RWPE1 (cell line): ENCODE results near the gene DNAJB11.

Experiments used
- CTCF ChIA-PET: fragments of 350-600 bp; sonication (Branson Sonifier 250); formaldehyde crosslinking; extraction: SDS; loops from one replicate; lab custom pipeline; 2021; lab: Yijun Ruan, JAX
- POLR2A ChIA-PET: fragments of 400-600 bp; formaldehyde crosslinking; extraction: SDS; loops from one replicate; lab custom pipeline; 2020; ENCODE audit warnings: antibody characterized with exemption; ENCODE audit not compliant: low non-redundant PET; lab: Yijun Ruan, JAX
- DNase-seq: peaks from one replicate; pipeline ENCODE4 v3.0.0; 2012; ENCODE audit warnings: low spot score
- H3K27ac ChIP-seq: fragments of 450-650 bp; 2 replicates; pipeline ENCODE4 v1.5.1; 2017
- TF ChIP-seq, protein P1 (sequence below): fragments of 450-650 bp; conservative IDR thresholded peaks from 2 replicates; pipeline ENCODE4 v1.5.1; 2017; ENCODE audit warnings: low read depth, mild to moderate bottlenecking

DNAJB11 gene

DNA sequence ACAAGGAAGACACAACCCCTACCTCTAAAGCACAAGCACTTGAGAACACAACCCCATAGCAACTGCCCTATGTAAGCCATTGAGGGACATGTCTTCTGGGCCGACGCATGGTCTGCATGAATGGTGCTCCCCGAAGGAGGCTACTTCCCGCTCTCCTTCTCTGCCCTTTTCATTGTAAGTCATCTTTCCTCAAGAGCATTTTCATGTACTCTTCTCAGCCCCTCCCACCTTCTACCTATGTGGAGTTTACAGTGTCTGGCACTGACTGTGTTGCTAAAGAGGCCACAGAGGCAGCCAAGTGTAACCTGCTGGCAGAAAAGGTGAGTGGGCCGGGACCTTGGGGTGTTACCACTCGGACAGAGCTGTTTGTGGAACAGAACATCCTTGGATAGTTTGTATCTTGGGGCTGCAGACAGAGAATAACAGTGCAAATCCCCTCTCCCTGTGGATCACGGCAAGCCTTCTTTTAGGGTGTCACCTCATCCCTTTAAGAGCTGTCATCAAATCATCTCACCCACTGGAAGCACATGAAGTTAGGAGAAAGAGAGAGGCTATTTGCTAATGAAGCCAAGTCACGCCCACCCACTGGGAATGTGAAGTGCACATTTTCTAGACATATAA is 47.9 kb downstream of the DNAJB11 start:
- POLR2A ChIA-PET, result no interaction called here
- CTCF ChIA-PET, result interaction anchor here (0.6 to 1.9 kb wide), 3 partner anchors 18 to 208 kb away, joined by 3 to 8 read pairs (median 3); no protein-coding TSS in a partner anchor
- peak overlapping the region; percentile 89 for H3K27ac ChIP-seq
- no peak for DNase-seq
- TF ChIP-seq, protein P1, sequence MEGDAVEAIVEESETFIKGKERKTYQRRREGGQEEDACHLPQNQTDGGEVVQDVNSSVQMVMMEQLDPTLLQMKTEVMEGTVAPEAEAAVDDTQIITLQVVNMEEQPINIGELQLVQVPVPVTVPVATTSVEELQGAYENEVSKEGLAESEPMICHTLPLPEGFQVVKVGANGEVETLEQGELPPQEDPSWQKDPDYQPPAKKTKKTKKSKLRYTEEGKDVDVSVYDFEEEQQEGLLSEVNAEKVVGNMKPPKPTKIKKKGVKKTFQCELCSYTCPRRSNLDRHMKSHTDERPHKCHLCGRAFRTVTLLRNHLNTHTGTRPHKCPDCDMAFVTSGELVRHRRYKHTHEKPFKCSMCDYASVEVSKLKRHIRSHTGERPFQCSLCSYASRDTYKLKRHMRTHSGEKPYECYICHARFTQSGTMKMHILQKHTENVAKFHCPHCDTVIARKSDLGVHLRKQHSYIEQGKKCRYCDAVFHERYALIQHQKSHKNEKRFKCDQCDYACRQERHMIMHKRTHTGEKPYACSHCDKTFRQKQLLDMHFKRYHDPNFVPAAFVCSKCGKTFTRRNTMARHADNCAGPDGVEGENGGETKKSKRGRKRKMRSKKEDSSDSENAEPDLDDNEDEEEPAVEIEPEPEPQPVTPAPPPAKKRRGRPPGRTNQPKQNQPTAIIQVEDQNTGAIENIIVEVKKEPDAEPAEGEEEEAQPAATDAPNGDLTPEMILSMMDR, result no peak

DNA sequence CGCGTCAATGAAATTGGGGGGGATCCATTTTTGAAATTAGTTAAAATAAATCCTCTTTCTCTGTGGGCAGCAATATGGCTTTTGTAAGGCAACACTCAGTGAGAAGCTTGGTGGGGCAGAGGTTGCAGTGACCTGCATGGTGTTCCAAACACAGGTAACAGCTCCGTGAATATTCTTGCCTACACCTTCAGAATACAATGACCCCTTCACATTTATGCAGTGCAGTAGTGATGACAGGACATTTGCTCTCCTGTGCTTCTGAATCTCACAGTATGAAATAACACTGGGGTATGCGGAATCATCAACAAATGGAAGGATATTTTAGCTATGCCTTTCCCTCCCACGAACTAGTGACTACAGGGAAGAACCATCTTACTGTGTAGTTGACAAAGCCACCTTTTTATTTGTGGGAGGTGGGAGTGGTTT is 49.3 kb downstream of the DNAJB11 start:
- no peak overlapping the region for H3K27ac ChIP-seq
- TF ChIP-seq, protein P1, result no peak
- ChIA-PET POLR2A (no interaction called here), CTCF (no interaction called here)
- DNase-seq, result no peak

DNA sequence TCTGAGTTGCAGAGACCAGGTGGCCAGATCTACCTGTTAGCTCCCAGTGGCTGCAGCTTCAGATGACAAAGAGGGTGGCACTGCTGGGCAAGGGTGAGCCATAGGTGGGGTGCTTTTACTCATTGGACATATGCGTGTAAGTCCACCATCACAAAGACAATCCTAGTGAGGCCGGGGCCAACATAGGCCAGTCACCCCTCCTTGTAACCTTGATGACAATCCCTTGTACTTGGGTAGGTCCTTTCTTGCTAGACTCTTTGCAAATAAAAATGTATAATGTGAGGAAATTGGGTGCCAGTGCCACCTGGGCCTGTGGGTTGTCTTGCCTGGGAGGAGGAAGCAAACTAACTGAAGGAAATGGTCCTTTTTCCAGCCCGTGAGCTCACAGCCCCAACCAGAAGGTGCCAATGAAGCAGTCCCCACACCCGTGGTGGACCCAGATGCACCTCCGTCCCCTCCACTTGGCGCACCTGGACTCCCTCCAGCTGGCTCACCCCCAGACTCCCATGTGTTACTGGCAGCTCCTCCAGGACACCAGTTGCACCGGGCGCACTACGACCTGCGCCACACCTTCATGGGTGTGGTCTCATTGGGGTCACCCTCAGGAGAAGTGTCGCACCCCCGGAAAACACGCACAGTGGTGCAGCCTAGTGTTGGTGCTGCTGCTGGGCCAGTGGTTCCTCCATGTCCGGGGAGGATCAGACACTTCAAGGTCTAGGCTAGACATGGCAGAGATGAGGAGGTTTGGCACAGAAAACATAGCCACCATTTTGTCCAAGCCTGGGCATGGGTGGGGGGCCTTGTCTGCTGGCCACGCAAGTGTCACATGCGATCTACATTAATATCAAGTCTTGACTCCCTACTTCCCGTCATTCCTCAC is 49.9 kb downstream of the DNAJB11 start:
- TF ChIP-seq, protein P1, result no peak
- no peak overlapping the region for H3K27ac ChIP-seq
- POLR2A ChIA-PET, result no interaction called here
- DNase-seq, result no peak
- CTCF ChIA-PET, result no interaction called here

DNA sequence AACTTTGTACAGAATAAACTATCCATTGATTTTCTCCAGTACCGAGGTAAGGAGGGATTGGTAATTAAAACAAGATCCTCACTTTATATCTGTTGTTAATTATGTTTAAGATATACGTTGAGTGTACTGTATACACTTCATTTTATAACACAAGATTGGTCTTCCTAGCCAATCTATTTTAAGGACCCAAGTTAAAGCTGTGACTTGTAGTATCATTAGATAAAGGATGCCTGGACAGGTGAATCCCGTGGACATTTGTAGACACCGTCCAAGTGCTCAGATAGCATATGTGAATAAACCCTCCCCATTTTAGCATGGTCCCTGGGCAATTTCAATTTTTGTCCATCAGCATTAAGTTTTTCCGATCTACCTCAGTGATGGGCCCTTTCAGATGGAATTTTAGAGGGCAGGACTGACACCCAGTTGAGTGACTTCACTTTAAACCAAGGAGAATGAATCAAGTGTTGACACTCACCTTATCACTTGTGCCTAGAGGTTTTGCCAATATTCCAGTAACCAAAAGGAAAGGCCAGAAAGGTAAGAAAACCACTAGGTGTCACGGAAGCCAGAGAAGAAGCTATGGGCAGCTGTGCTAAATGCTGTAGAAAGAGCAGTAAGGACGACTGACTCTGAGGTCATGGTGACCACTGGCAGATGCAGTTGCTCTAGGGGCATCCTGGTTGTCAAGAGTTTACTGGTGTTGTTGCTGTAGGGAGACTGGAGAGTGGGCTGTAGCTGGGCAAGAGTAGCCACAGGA is 51.6 kb downstream of the DNAJB11 start:
- H3K27ac ChIP-seq, result no peak overlapping the region
- no peak for DNase-seq
- TF ChIP-seq, protein P1, result no peak
- POLR2A ChIA-PET, result interaction anchor here (0.6 kb wide), 1 partner anchor 161 kb away, joined by 3 read pairs; the partner anchor contains the start of gene EIF4A2
- CTCF ChIA-PET, result interaction anchor here (0.6 to 1.0 kb wide), 3 partner anchors 8 to 495 kb away, joined by 3 to 4 read pairs (median 4); no protein-coding TSS in a partner anchor

DNA sequence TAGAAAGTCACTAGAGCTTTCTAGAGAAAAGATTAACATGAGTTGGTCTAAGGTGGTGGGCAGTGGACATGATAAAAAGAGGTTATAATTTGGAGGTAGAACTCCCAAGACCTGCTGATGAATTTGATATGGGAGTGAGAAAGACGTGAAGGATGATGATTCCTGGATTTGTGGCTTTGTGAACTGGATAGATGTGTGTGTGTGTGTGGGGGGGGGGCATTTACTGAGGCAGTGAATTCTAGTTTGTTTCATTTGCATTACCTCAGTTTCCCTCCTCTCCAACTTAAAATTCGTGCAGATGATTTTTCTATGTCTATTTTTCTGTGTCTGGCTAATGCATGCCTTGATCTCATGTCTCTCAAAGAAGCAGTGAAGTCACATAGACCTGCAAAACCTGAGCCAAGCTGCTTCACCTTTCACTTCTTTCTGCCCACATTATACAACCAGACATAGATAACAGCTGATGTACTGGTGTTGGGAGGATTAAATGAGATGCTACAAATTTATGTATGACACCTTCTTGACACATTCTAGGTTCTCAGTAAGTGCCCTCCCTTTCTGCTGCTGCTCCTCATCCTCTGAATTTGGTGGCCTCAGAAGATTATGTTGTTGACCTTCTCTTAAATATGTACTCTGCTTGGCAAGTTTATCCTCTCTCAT is 52.3 kb downstream of the DNAJB11 start:
- POLR2A ChIA-PET, result no interaction called here
- TF ChIP-seq, protein P1, result no peak

More for the DNA sequence above, 52.3 kb downstream of the DNAJB11 start:
- no peak overlapping the region for H3K27ac ChIP-seq
- DNase-seq, result no peak
- CTCF ChIA-PET, result interaction anchor here (0.6 to 1.0 kb wide), 3 partner anchors 8 to 496 kb away, joined by 3 to 4 read pairs (median 4); no protein-coding TSS in a partner anchor
